Nephron progenitor cell (in vitro differentiated cells): Measurements from ENCODE around the gene MNX1.

Experiments
- DNase-seq: peaks from one replicate; pipeline ENCODE4 v3.0.0; 2021
- H3K27ac Mint-ChIP-seq: 2 replicates; pipeline ENCODE4 v1.8.0; 2021; ENCODE audit warnings: mild to moderate bottlenecking, moderate library complexity, mixed read lengths
- H3K27me3 Mint-ChIP-seq: 2 replicates; pipeline ENCODE4 v1.8.0; 2021; ENCODE audit warnings: mild to moderate bottlenecking, low read depth, mixed read lengths; ENCODE audit not compliant: poor library complexity
- H3K36me3 Mint-ChIP-seq: 2 replicates; pipeline ENCODE4 v1.8.0; 2021; ENCODE audit warnings: low read depth, mixed read lengths
- H3K4me1 Mint-ChIP-seq: 2 replicates; pipeline ENCODE4 v1.8.0; 2021; ENCODE audit warnings: mixed read lengths
- H3K4me3 Mint-ChIP-seq: 2 replicates; pipeline ENCODE4 v1.8.0; 2021; ENCODE audit warnings: mild to moderate bottlenecking, moderate library complexity, mixed read lengths
- H3K9me3 Mint-ChIP-seq: 2 replicates; pipeline ENCODE4 v1.8.0; 2021; ENCODE audit warnings: mild to moderate bottlenecking, moderate library complexity, mixed read lengths
- TF ChIP-seq, protein P1 (sequence below): fragments of 200-600 bp; sonication (generic); IDR thresholded peaks from 2 replicates; pipeline ENCODE4 v1.5.0; 2021; ENCODE audit warnings: antibody characterized with exemption

The MNX1 gene

DNA sequence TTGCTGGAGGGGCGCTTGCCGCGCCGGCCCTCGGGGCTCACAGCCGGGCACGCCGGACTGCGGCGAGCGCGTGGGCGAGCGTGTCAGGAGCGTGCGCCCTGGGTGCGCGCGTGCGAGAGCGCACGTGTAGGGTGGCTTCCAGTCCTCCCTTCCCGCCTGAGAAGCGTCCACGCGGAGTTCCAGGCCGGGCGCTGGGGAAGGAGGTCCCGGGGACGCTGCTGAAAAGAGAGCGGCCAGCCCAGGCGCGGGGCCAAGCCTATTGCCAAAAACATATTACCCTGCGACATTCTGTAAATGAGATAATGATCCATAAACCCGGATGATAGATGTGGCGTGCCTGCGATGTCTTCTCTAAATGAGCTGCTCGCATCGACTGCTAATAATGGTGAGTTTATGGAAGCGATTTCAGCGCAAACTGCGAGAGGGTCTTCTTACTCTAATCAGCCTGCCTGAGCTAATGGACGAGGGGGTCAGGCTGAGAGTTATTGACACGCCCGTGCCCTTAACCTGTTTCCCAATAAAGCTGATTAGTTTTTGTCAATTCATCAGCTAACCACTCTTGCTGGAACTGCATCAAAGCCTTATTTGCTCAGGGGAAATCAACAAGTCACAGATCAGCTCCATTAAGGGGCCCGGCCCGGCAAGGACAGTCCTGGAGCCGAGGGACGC, 8.0 kb upstream of the MNX1 start:
- TF ChIP-seq, protein P1, sequence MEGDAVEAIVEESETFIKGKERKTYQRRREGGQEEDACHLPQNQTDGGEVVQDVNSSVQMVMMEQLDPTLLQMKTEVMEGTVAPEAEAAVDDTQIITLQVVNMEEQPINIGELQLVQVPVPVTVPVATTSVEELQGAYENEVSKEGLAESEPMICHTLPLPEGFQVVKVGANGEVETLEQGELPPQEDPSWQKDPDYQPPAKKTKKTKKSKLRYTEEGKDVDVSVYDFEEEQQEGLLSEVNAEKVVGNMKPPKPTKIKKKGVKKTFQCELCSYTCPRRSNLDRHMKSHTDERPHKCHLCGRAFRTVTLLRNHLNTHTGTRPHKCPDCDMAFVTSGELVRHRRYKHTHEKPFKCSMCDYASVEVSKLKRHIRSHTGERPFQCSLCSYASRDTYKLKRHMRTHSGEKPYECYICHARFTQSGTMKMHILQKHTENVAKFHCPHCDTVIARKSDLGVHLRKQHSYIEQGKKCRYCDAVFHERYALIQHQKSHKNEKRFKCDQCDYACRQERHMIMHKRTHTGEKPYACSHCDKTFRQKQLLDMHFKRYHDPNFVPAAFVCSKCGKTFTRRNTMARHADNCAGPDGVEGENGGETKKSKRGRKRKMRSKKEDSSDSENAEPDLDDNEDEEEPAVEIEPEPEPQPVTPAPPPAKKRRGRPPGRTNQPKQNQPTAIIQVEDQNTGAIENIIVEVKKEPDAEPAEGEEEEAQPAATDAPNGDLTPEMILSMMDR = no peak
- Mint-ChIP-seq H3K4me3 (no peak overlapping the region), H3K27ac (no peak overlapping the region), H3K9me3 (no peaks in the 10 kb centered on the region), H3K36me3 (no peaks in the 10 kb centered on the region), H3K27me3 (peaks cover 97% of the 10 kb centered on the region), H3K4me1 (no peaks in the 10 kb centered on the region)
- DNase-seq = no peak

- H3K27ac Mint-ChIP-seq = no peak overlapping the region
- H3K4me1 Mint-ChIP-seq = no peaks in the 10 kb centered on the region
- H3K4me3 Mint-ChIP-seq = no peak overlapping the region
- H3K27me3 Mint-ChIP-seq = peaks cover 97% of the 10 kb centered on the region
- no peaks in the 10 kb centered on the region for H3K9me3 Mint-ChIP-seq
- no peaks in the 10 kb centered on the region for H3K36me3 Mint-ChIP-seq
- TF ChIP-seq, protein P1 = no peak
- no peak for DNase-seq
These were observed 7.3 kb upstream of the MNX1 start for GRCh38 chr7:157017603-157018327.

DNA sequence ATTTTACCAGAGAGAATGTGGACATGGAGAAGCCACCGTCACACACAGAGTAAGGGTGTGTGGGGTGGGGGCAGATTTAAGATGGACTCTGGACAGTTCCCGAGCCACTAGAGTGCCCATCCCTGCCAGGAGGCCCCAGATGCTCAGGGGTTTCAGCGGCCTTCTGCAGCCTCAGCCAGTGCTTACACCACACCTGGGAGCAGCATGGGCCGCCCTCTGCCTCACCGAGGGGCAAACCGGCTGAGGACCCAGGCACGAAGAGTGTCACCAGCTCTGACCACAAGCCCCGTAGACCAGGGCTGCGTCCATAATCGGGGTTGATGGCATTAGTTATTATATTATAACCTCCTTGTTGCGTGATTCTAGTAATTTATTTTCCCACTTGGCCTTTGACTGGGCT, 6.7 kb upstream of the MNX1 start:
- Mint-ChIP-seq H3K27ac (no peak overlapping the region), H3K9me3 (no peaks in the 10 kb centered on the region), H3K4me3 (no peak overlapping the region), H3K36me3 (no peaks in the 10 kb centered on the region), H3K27me3 (peaks cover 97% of the 10 kb centered on the region), H3K4me1 (no peaks in the 10 kb centered on the region)
- TF ChIP-seq, protein P1 = no peak
- no peak for DNase-seq

DNA sequence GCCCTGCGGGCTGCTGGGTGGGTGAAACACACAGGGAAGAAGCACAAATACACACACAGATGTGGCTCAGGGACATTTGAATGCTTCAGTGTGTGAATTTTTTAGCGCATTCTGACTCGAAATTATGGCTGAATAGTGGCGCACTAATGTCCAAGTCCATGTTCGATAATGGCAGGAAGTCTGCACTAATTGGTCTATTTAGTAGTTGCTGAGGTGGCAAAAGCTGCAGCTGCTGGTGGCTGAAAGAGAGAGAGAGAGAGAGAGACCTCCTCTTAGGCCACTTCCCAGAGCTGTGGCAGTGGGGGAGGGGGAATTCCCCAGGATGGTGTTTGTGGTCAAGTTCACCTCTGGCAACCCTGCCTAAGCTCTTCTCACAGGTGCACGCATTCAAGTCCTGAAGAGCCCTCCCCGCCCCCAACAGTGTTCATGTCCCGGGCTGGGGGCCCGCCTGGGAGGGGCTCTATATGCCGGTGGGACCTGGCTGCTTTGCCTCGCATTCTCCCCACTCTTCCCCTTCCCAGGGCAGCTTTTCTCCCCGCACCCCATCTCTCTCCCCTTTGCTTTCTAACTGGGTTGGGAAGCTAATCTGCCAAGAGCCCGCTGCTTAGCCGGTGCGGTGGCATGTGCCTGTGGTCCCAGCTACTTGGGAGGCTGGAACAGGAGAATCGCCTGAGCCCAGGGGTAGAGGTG, 6.0 kb upstream of the MNX1 start:
- TF ChIP-seq, protein P1 = no peak
- Mint-ChIP-seq H3K36me3 (no peaks in the 10 kb centered on the region), H3K27me3 (peaks cover 98% of the 10 kb centered on the region), H3K4me3 (no peak overlapping the region), H3K4me1 (no peaks in the 10 kb centered on the region), H3K27ac (no peak overlapping the region), H3K9me3 (no peaks in the 10 kb centered on the region)
- DNase-seq = no peak

DNA sequence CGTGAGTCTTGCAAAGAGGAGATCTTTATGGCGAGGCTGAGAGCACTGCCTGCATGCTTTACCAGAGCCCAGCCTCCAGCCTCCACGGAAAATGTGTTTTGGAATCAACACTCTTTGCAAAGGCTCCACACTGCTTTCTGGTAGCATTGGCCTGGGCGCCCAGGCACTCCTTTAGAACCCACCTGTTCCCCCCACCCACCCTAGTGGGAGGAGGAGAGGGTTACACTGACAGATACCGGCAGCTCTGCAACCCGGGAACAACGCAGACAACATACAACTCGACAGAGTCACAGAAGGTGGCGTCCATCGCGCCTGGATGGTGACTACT, 5.5 kb upstream of the MNX1 start:
- Mint-ChIP-seq H3K4me3 (no peak overlapping the region), H3K36me3 (no peaks in the 10 kb centered on the region), H3K4me1 (no peaks in the 10 kb centered on the region), H3K27me3 (peaks cover 100% of the 10 kb centered on the region), H3K9me3 (no peaks in the 10 kb centered on the region), H3K27ac (no peak overlapping the region)
- TF ChIP-seq, protein P1 = no peak
- DNase-seq = no peak
